Neural progenitor cell (in vitro differentiated cells): Measurements from ENCODE around the gene RHCE. TPM values are rescaled to one million over a fixed set of nuclear protein-coding genes. Genes with fewer than 3 reads are reported as not detected.
"Not testable (repeated sequence)": the region's sequence is repeated elsewhere in the genome, so short reads cannot be mapped to it uniquely, and the experiment has no call there.

ENCODE experiments used
- DNase-seq: peaks from one replicate; pipeline ENCODE4 v3.0.0-alpha.2; 2016; ENCODE audit warnings: low spot score
- H2AFZ ChIP-seq: fragments of 200-600 bp; sonication (generic); replicated peaks from 2 replicates; pipeline ENCODE4 v1.6.1; 2016; ENCODE audit warnings: antibody characterized with exemption
- H3F3A ChIP-seq: fragments of 200-600 bp; sonication (generic); 2 replicates; pipeline ENCODE4 v1.6.1; 2016; ENCODE audit warnings: antibody characterized with exemption, low read depth
- H3K27ac ChIP-seq: fragments of 200-600 bp; sonication (generic); 2 replicates; pipeline ENCODE4 v1.5.1; 2016; ENCODE audit warnings: mild to moderate bottlenecking
- H3K27me3 ChIP-seq: fragments of 200-600 bp; sonication (generic); 2 replicates; pipeline ENCODE4 v1.6.1; 2016; ENCODE audit warnings: mild to moderate bottlenecking, moderate library complexity
- H3K36me3 ChIP-seq: fragments of 200-600 bp; sonication (generic); 2 replicates; pipeline ENCODE4 v1.5.1; 2016
- H3K4me1 ChIP-seq: fragments of 200-600 bp; sonication (generic); 2 replicates; pipeline ENCODE4 v1.6.1; 2016; ENCODE audit warnings: mixed run types
- H3K4me2 ChIP-seq: fragments of 200-600 bp; sonication (generic); 2 replicates; pipeline ENCODE4 v1.6.1; 2016
- H3K4me3 ChIP-seq: fragments of 200-600 bp; sonication (generic); 2 replicates; pipeline ENCODE4 v1.5.1; 2016
- H3K79me2 ChIP-seq: fragments of 200-600 bp; sonication (generic); 2 replicates; pipeline ENCODE4 v1.6.1; 2016; ENCODE audit warnings: low read depth
- H3K9ac ChIP-seq: fragments of 200-600 bp; sonication (generic); 2 replicates; pipeline ENCODE4 v1.6.1; 2016
- H3K9me3 ChIP-seq: fragments of 200-600 bp; sonication (generic); 2 replicates; pipeline ENCODE4 v1.5.1; 2016; ENCODE audit warnings: low read depth
- H4K20me1 ChIP-seq: fragments of 200-600 bp; sonication (generic); 2 replicates; pipeline ENCODE4 v1.6.1; 2016; ENCODE audit warnings: low read depth
- H3K27ac Mint-ChIP-seq: 3 replicates; pipeline ENCODE4 v1.8.0; 2021; ENCODE audit warnings: mixed read lengths
- H3K27me3 Mint-ChIP-seq: 2 replicates; pipeline ENCODE4 v1.8.0; 2022; ENCODE audit warnings: low read depth, mild to moderate bottlenecking, inconsistent platforms, moderate library complexity, mixed read lengths; ENCODE audit not compliant: insufficient read depth
- H3K36me3 Mint-ChIP-seq: 3 replicates; pipeline ENCODE4 v1.8.0; 2021; ENCODE audit warnings: mixed read lengths
- H3K4me1 Mint-ChIP-seq: 3 replicates; pipeline ENCODE4 v1.8.0; 2021; ENCODE audit warnings: mixed read lengths
- H3K4me3 Mint-ChIP-seq: 3 replicates; pipeline ENCODE4 v1.8.0; 2021; ENCODE audit warnings: mild to moderate bottlenecking, moderate library complexity, mixed read lengths
- H3K9me3 Mint-ChIP-seq: 3 replicates; pipeline ENCODE4 v1.8.0; 2020; ENCODE audit warnings: mixed read lengths
- CTCF ChIP-seq: fragments of 200-600 bp; sonication (generic); IDR thresholded peaks from 2 replicates; pipeline ENCODE4 v1.5.1; 2017; ENCODE audit warnings: antibody characterized with exemption, mild to moderate bottlenecking
- EZH2 ChIP-seq: fragments of 200-600 bp; sonication (generic); IDR thresholded peaks from 2 replicates; pipeline ENCODE4 v1.6.1; 2017; ENCODE audit warnings: antibody characterized with exemption, mild to moderate bottlenecking, moderate library complexity
- EZH2phosphoT487 ChIP-seq: fragments of 200-600 bp; sonication (generic); IDR thresholded peaks from 2 replicates; pipeline ENCODE4 v1.6.1; 2017; ENCODE audit warnings: antibody characterized with exemption
- total RNA-seq: library from RNA; depleted of rRNA; stranded (reverse); fragments of >200 nt; gene quantifications from 2 replicates; pipeline ENCODE4 v1.2.3, GENCODE V29; 2015; ENCODE audit warnings: low replicate concordance

RHCE gene
- total RNA-seq, 1 donor from 2014 or later = 0.43 TPM

GRCh38 chr1:25467193-25467592, 46.6 kb upstream of the RHCE start:
- TF ChIP-seq CTCF = no peak
- TF ChIP-seq EZH2 = no peak
- no peak for TF ChIP-seq EZH2phosphoT487
- H3K9ac ChIP-seq = no peak overlapping the region
- H3K9me3 ChIP-seq = no peaks in the 10 kb centered on the region
- no peak overlapping the region for H2AFZ ChIP-seq
- no peaks in the 10 kb centered on the region for H3K4me1 ChIP-seq
- H3K79me2 ChIP-seq = no peaks in the 10 kb centered on the region
- H3K27ac Mint-ChIP-seq = no peak overlapping the region
- H3K36me3 Mint-ChIP-seq = peaks cover 14% of the 10 kb centered on the region
- no peak overlapping the region for H3K4me2 ChIP-seq
- DNase-seq = no peak
- H3K9me3 Mint-ChIP-seq = no peaks in the 10 kb centered on the region
- H3K4me3 ChIP-seq = no peak overlapping the region
- H3K27me3 Mint-ChIP-seq = no peaks in the 10 kb centered on the region
- H3K36me3 ChIP-seq = no peaks in the 10 kb centered on the region
- no peaks in the 10 kb centered on the region for H3F3A ChIP-seq
- no peaks in the 10 kb centered on the region for H3K27me3 ChIP-seq
- no peaks in the 10 kb centered on the region for H3K4me1 Mint-ChIP-seq
- no peaks in the 10 kb centered on the region for H4K20me1 ChIP-seq
- no peak overlapping the region for H3K4me3 Mint-ChIP-seq
- H3K27ac ChIP-seq = no peak overlapping the region

GRCh38 chr1:25462732-25463131, 42.1 kb upstream of the RHCE start:
- H3K9me3 Mint-ChIP-seq = no peaks in the 10 kb centered on the region
- no peaks in the 10 kb centered on the region for H3K9me3 ChIP-seq
- TF ChIP-seq CTCF (no peak), EZH2phosphoT487 (no peak)
- no peaks in the 10 kb centered on the region for H3K4me1 Mint-ChIP-seq
- no peak overlapping the region for H3K9ac ChIP-seq
- no peaks in the 10 kb centered on the region for H3K27me3 Mint-ChIP-seq
- H3K27ac ChIP-seq = no peak overlapping the region
- H3K79me2 ChIP-seq = no peaks in the 10 kb centered on the region
- no peak overlapping the region for H3K27ac Mint-ChIP-seq
- H4K20me1 ChIP-seq = no peaks in the 10 kb centered on the region
- peaks cover 12% of the 10 kb centered on the region for H3K36me3 Mint-ChIP-seq
- H3F3A ChIP-seq = no peaks in the 10 kb centered on the region
- no peaks in the 10 kb centered on the region for H3K4me1 ChIP-seq
- no peak overlapping the region for H3K4me2 ChIP-seq
- no peak overlapping the region for H3K4me3 ChIP-seq
- no peak overlapping the region for H3K4me3 Mint-ChIP-seq
- H3K36me3 ChIP-seq = no peaks in the 10 kb centered on the region
- H3K27me3 ChIP-seq = no peaks in the 10 kb centered on the region
- no peak overlapping the region for H2AFZ ChIP-seq
- no peak for DNase-seq

- Histone ChIP-seq H2AFZ (no peak overlapping the region), H3K27me3 (no peaks in the 10 kb centered on the region), H3K9ac (no peak overlapping the region), H3F3A (no peaks in the 10 kb centered on the region), H3K36me3 (no peaks in the 10 kb centered on the region), H4K20me1 (no peaks in the 10 kb centered on the region), H3K4me1 (no peaks in the 10 kb centered on the region), H3K27ac (no peak overlapping the region), H3K4me3 (no peak overlapping the region), H3K79me2 (no peaks in the 10 kb centered on the region), H3K9me3 (no peaks in the 10 kb centered on the region), H3K4me2 (no peak overlapping the region)
- no peak for DNase-seq
- Mint-ChIP-seq H3K4me3 (no peak overlapping the region), H3K27me3 (no peaks in the 10 kb centered on the region), H3K36me3 (peaks cover 12% of the 10 kb centered on the region), H3K4me1 (no peaks in the 10 kb centered on the region), H3K27ac (no peak overlapping the region), H3K9me3 (no peaks in the 10 kb centered on the region)
- TF ChIP-seq EZH2phosphoT487 (no peak), EZH2 (no peak), CTCF (no peak)
These were observed 41.2 kb upstream of the RHCE start for GRCh38 chr1:25461849-25462248.

- not testable (repeated sequence) for H3F3A ChIP-seq, H3K4me2 ChIP-seq, H3K79me2 ChIP-seq, DNase-seq, H3K9me3 ChIP-seq, H3K4me1 Mint-ChIP-seq, H3K27ac ChIP-seq, H3K4me3 ChIP-seq, H3K9me3 Mint-ChIP-seq, H3K36me3 ChIP-seq, H3K4me1 ChIP-seq, H3K9ac ChIP-seq, H3K27me3 Mint-ChIP-seq, H4K20me1 ChIP-seq, H2AFZ ChIP-seq, H3K27ac Mint-ChIP-seq, H3K4me3 Mint-ChIP-seq, H3K27me3 ChIP-seq
- H3K36me3 Mint-ChIP-seq = peaks cover 12% of the 10 kb centered on the region
These were observed 40.2 kb upstream of the RHCE start for GRCh38 chr1:25460816-25461215.
